ENCODE measurements around the gene ADCY10. TPM values are rescaled to one million over a fixed set of nuclear protein-coding genes. Genes with fewer than 3 reads are reported as not detected.

ADCY10 gene
- total and polyA plus RNA-seq, 2 of the 4 experiments (the other 2 are of a cell fraction) = under 0.01 to 0.03 TPM

DNA sequence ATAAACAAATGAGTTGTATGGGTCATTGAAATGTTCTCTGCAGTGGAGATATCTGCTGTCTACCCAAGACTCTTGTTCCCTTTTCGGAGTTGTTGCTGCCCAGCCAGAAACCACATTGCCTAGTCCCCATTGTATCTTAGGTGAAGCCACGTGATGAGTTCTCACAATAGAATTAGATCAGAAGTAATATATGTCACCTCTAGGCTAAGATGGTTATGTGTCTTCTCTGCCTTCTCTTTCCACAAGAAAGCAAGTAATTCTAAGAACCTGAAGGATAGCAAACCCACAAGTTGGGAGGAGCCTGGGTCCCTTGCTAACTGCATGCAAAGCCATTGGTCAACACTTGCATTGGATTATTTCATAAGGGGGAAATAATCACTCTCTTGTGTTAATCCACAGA is 76.6 kb downstream of the ADCY10 start:
- Histone ChIP-seq H2BK5ac (ENCODE audit: low read depth, low read length, poor library complexity, severe bottlenecking) (no peak overlapping the region), H4K5ac (ENCODE audit: low read depth, low read length) (no peak overlapping the region), H3K56ac (ENCODE audit: extremely low read depth, insufficient read depth, low read length) (no peak overlapping the region), H4K91ac (ENCODE audit: insufficient read depth, low read depth, low read length) (no peak overlapping the region), H3K4me2 (ENCODE audit: low read depth, low read length) (no peak overlapping the region), H3K27me3 (ENCODE audit: control insufficient read depth, insufficient read depth, low read length) (no peaks in the 10 kb centered on the region), H3K27ac (ENCODE audit: insufficient read depth, low read length) (no peak overlapping the region), H3K4me3 (ENCODE audit: insufficient read depth, low read depth, low read length) (no peak overlapping the region), H2AK5ac (ENCODE audit: low read depth, low read length) (no peak overlapping the region), H3K14ac (replicated peaks; ENCODE audit: low read depth, low read length) (no peak overlapping the region), H2AFZ (replicated peaks; ENCODE audit: low read length, poor library complexity) (no peak overlapping the region), H3K4ac (ENCODE audit: low read depth, low read length) (no peak overlapping the region), H2AK9ac (replicated peaks; ENCODE audit: low read depth, low read length, poor library complexity) (no peak overlapping the region), H2BK15ac (ENCODE audit: low read depth, low read length) (no peak overlapping the region), H4K20me1 (ENCODE audit: insufficient read depth, low read length) (no peaks in the 10 kb centered on the region), H3K18ac (ENCODE audit: low read depth, low read length) (no peak overlapping the region), H3K4me1 (ENCODE audit: control insufficient read depth, insufficient read depth, low read length) (no peaks in the 10 kb centered on the region; the same call in 1 of the 2 replicates), H3K36me3 (ENCODE audit: control insufficient read depth, insufficient read depth, low read length) (no peaks in the 10 kb centered on the region), H3K9ac (ENCODE audit: low read depth, low read length) (no peak overlapping the region), H3K9me3 (ENCODE audit: control insufficient read depth, insufficient read depth, low read length) (no peaks in the 10 kb centered on the region), H2BK120ac (ENCODE audit: low read depth, low read length) (no peak overlapping the region), H2BK20ac (ENCODE audit: low read depth, low read length) (no peak overlapping the region), H3K23ac (ENCODE audit: low read depth, low read length) (no peak overlapping the region), H3K9me1 (ENCODE audit: insufficient read depth, low read length) (no peaks in the 10 kb centered on the region), H4K8ac (ENCODE audit: low read depth in 2 of 2, low read length in 2 of 2) (no peak overlapping the region), H3K79me1 (ENCODE audit: low read depth in 1 of 2, low read length in 2 of 2) (no peaks in the 10 kb centered on the region)
- no TSS peak for BruUV-seq (replicated peaks)
- TF ChIP-seq POLR2A (IDR thresholded peaks at IDR 0.05; ENCODE audit: low read depth, low read length) (no peak), CEBPB (IDR thresholded peaks at IDR 0.05; ENCODE audit: low read depth, low read length) (no peak), SMC3 (IDR thresholded peaks at IDR 0.05; ENCODE audit: low read depth, low read length) (no peak), RAD21 (IDR thresholded peaks at IDR 0.05; ENCODE audit: low read length) (no peak), MAZ (IDR thresholded peaks at IDR 0.05; ENCODE audit: borderline replicate concordance, low read depth, low read length) (no peak)
- CTCF ChIA-PET = no interaction called here
- intact Hi-C loops (cut with micrococcal nuclease) = no loop called here
- DNase-seq (no peak), ATAC-seq (ENCODE audit: low read depth) (no peak)
- WGBS, 2 experiments (ENCODE audit: extremely low coverage in 2 of 2, insufficient read length in 1 of 2) = 40% methylated on average over 1 of the region's 2 CpGs; no CpG with 5 or more reads in 1 of the 2 experiments
- dilution Hi-C loops (cut with HindIII; ENCODE audit: low sequenced_read_pairs, unreplicated experiment) = no loop called here
- POLR2A ChIA-PET (ENCODE audit: unreplicated experiment) = no interaction called here
- in situ Hi-C loops (cut with MboI; ENCODE audit: low sequenced_read_pairs) = no loop called here

Measured in IMR-90 (cell line).